Measurements from ENCODE around the gene MYO1E.

Gene MYO1E

GRCh38 chr15:59372352-59373211, at the start of gene MYO1E:
Gene MYO1E (minus strand): TSS chr15:59372871. CDS start chr15:59372500, 371 bp downstream.
- DNase-seq: peak; percentile 72 to 98 (median 91)

- DNase-seq: no peak
Measured at GRCh38 chr15:59420986-59421618, 48.4 kb upstream of the MYO1E start.

- DNase-seq: no peak
Measured at GRCh38 chr15:59420108-59420507, 47.4 kb upstream of the MYO1E start.

GRCh38 chr15:59419170-59419569, 46.5 kb upstream of the MYO1E start:
- DNase-seq: no peak

- no peak for DNase-seq
Measured at GRCh38 chr15:59416816-59417215, 44.1 kb upstream of the MYO1E start.

GRCh38 chr15:59413577-59413976, 40.9 kb upstream of the MYO1E start:
- no peak for DNase-seq

GRCh38 chr15:59410391-59410896, 37.8 kb upstream of the MYO1E start:
- DNase-seq: no peak

- DNase-seq: no peak
Measured at GRCh38 chr15:59407946-59408345, 35.3 kb upstream of the MYO1E start.

- no peak for DNase-seq
Measured at GRCh38 chr15:59406446-59406845, 33.8 kb upstream of the MYO1E start.

GRCh38 chr15:59405079-59405478, 32.4 kb upstream of the MYO1E start:
- DNase-seq: no peak

GRCh38 chr15:59401824-59402569, 29.3 kb upstream of the MYO1E start:
- peak in 2 of 3 experiments; percentile 74 to 93 for DNase-seq

- peak in 1 of 3 experiments; percentile 65 for DNase-seq
Measured at GRCh38 chr15:59401051-59401823, 28.6 kb upstream of the MYO1E start.

GRCh38 chr15:59400103-59400813, 27.6 kb upstream of the MYO1E start:
- DNase-seq: no peak

GRCh38 chr15:59399465-59400102, 26.9 kb upstream of the MYO1E start:
- DNase-seq: no peak

- DNase-seq: no peak
Measured at GRCh38 chr15:59398220-59398619, 25.5 kb upstream of the MYO1E start.

GRCh38 chr15:59396679-59397078, 24.0 kb upstream of the MYO1E start:
- no peak for DNase-seq

GRCh38 chr15:59396211-59396610, 23.5 kb upstream of the MYO1E start:
- DNase-seq: no peak

- no peak for DNase-seq
Measured at GRCh38 chr15:59394166-59394661, 21.5 kb upstream of the MYO1E start.

GRCh38 chr15:59392299-59392698, 19.6 kb upstream of the MYO1E start:
- no peak for DNase-seq

- DNase-seq: no peak
Measured at GRCh38 chr15:59388670-59389069, 16.0 kb upstream of the MYO1E start.

All from NCI-H1417 (cell line).